GM13977 (cell line): ENCODE data around the gene MYO18B.

Experiments
- DNase-seq: peaks from one replicate; pipeline ENCODE4 v3.0.0; 2012; ENCODE audit warnings: low spot score
- in situ Hi-C: fragments of 300-500 bp; cut with MboI; formaldehyde crosslinking; loops from one replicate; pipeline ENCODE4 v1.12.0; 2022; ENCODE audit warnings: low sequenced_read_pairs, low pct_unique_long_range_greater_than_20kb, mixed read lengths, inconsistent platforms; ENCODE audit not compliant: unreplicated experiment
- TF ChIP-seq, protein P1 (sequence below): IDR thresholded peaks from 2 replicates; pipeline ENCODE4 v1.5.1; 2012; ENCODE audit warnings: mild to moderate bottlenecking, control low read depth; ENCODE audit not compliant: insufficient read depth; ENCODE audit errors: extremely low read depth, missing control alignments

Gene MYO18B

DNA sequence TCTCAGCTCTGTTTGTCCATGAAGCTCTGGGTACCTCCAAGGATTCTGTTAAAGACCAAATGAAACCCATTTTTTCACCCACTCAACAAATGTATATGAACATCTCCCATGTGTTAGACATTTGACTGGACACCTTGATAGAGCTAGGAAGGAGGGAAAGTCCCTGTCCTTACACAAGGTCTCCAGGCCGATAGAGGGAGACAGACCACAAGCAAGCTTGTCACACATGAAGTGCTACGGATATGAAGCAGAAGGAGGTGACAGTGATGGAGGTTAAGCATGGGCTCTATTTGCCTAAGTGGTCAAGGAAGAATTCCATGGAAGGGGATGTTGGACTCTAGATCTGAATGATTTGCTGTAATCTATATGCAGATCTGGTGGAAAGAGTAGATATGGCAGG, 138.5 kb downstream of the MYO18B start:
- DNase-seq: peak; percentile 27
- TF ChIP-seq, protein P1, sequence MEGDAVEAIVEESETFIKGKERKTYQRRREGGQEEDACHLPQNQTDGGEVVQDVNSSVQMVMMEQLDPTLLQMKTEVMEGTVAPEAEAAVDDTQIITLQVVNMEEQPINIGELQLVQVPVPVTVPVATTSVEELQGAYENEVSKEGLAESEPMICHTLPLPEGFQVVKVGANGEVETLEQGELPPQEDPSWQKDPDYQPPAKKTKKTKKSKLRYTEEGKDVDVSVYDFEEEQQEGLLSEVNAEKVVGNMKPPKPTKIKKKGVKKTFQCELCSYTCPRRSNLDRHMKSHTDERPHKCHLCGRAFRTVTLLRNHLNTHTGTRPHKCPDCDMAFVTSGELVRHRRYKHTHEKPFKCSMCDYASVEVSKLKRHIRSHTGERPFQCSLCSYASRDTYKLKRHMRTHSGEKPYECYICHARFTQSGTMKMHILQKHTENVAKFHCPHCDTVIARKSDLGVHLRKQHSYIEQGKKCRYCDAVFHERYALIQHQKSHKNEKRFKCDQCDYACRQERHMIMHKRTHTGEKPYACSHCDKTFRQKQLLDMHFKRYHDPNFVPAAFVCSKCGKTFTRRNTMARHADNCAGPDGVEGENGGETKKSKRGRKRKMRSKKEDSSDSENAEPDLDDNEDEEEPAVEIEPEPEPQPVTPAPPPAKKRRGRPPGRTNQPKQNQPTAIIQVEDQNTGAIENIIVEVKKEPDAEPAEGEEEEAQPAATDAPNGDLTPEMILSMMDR: peak; percentile 43
- in situ Hi-C loops: loop anchor here (25.0 kb wide), 1 partner anchor 457 kb away; no protein-coding TSS in a partner anchor

DNA sequence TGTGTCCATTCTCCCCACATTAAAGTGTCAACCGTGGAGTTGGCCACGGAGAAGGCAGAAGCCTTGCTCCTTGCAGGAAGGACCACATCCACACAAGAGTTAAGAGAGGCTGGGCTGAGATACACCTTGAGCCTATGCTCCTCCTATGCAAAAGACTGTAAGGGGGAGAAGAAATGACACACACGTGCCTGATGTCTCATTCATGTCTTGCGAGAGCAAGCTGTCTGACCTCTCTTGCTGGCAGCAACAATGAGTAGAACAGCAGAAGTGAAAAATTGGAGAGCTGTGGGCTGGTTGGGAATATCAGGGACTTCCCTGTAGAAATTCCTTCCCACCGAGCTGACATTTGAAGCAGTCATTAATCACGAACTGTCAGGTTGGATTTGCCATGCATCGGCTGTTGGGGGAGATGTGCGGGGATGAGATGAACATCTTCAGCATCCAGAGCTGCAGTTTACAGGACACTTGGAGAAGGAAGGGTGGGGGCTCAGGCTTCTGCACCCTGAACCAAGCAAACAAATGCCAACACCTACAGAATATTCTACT, 139.3 kb downstream of the MYO18B start:
- in situ Hi-C loops: loop anchor here (25.0 kb wide), 1 partner anchor 456 kb away; no protein-coding TSS in a partner anchor
- TF ChIP-seq, protein P1: no peak
- no peak for DNase-seq

DNA sequence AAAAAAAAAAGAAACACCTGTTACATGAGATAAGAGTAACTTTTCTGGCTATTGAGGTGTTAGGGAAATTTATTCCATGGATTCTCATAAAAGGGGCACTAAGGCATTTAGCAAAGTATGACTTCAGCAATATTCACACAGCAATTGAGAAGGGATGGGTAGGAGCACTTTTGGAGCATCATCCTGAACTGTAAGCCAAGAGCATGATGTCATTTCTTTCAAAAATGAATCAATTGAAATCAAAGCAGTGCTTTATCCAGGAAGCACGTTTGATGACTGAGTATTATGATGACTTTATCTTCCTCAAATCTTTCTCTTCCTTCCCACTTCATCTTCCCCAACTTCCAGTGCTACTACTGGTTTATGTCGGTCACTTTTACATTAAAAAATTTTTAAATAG, 140.4 kb downstream of the MYO18B start:
- in situ Hi-C loops: loop anchor here (25.0 kb wide), 1 partner anchor 455 kb away; no protein-coding TSS in a partner anchor
- DNase-seq: no peak
- TF ChIP-seq, protein P1: no peak

DNA sequence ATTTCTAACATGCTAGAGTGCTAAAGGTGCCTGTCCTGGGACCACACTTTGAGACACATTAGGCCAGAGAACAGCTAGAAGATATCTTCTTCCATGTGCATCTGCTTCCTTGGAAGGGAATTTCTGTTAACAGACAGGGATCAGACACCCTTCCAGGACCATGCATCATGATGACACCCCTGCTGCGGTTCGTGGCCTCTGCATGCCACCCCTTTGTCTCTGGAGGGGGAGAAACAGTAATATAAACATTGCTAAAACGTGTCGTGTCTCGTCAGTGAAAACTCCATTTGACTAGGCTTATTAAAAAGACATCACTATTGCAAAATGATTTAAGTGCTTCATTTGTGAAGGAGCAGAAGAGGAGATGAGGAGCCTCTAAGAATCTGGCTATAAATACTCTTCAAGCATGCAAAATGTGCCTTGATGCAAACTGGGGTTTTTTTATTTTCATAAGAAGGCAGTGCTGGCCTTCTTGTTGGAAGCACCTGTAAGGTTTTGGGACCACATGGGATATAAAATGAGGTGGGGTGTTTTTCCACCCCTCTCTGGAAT, 141.6 kb downstream of the MYO18B start:
- TF ChIP-seq, protein P1: no peak
- in situ Hi-C loops: loop anchor here (25.0 kb wide), 1 partner anchor 454 kb away; no protein-coding TSS in a partner anchor
- no peak for DNase-seq

DNA sequence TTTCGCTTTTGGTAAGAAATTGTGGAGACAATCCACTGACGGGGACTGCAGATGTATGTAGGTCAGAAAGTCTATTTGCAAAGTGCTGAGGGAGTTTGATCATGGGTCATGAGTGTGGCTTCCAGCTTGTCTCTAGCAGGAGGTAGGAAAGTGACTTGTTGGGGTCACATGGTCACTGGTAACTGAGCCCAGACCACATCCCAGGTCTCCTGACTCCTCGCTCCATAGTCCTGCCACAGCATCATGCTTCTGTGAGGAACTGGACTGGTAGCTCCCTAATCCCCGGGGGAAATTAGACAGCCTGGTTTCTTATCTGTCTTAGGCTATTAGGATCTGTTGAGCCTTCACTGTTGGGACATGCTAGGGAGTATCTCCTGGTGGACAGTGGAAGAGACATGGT, 142.1 kb downstream of the MYO18B start:
- TF ChIP-seq, protein P1: no peak
- no peak for DNase-seq
- in situ Hi-C loops: loop anchor here (25.0 kb wide), 1 partner anchor 453 kb away; no protein-coding TSS in a partner anchor

DNA sequence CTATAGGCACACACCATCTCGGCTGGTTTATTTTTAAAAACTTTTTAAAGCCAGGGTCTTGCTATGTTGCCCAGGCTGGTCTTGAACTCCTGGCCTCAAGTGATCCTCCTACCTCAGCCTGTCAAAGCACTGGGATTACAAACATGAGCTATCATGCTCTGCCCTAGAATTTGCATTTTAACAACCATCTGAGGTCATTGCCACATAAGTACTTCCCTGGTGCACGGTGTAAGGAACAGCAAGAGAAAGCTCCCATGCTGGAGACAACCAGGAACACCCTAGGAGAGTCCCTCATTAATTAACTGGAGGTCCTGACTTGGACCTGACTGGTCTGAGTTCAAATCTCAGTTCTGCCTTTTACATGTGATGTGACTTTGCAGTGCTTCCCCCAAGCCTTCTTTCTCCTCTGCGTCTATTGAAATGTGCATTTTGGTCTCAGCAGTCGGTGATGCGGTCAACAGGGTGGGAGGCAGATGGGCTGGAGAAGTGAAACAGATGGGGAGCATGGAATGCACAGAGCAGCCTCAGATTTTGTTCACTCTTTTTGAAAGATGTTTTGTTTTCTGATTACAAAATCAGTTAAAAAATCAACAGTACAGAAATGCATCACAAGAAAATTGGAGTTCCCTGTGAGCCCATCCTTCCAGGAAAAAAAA, 146.5 kb downstream of the MYO18B start:
- no peak for DNase-seq
- in situ Hi-C loops: loop anchor here (25.0 kb wide), 1 partner anchor 449 kb away; no protein-coding TSS in a partner anchor
- TF ChIP-seq, protein P1: no peak
